ENCODE results near the gene ACY1.

ACY1 gene

GRCh38 chr3:51995346-51996163 is 12.2 kb downstream of the ACY1 start, which contains the start of gene RPL29:
Gene RPL29 (minus strand): TSS chr3:51995895. CDS start chr3:51995461, 434 bp downstream.
- in situ Hi-C loops (cut with HindIII; ENCODE audit: low pct_ligation_motif_present, low pct_unique_long_range_greater_than_20kb, low sequenced_read_pairs) = no loop called here
- peak; percentile 92 for DNase-seq

DNA sequence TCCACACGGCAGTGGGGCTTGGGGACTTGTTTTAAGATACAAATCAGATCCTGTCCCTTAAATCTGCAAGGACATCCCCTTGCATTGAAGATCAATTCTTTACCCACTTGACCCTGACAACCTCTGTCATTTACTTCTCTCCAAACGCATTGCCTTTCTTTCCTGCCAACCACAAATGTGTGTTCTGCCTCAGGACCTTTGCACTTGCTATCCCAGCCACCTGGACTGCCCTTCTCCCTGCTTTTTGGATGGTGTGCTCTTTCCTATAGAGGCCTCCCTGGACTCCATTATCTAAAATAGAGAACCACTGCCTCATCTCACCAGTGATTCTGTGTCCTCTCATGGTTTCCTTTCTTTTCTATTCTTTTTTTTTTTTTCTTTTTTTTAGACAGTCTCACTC is 13.8 kb downstream of the ACY1 start:
- in situ Hi-C loops (cut with HindIII; ENCODE audit: low pct_ligation_motif_present, low pct_unique_long_range_greater_than_20kb, low sequenced_read_pairs) = no loop called here
- DNase-seq = no peak

- DNase-seq = peak; percentile 59
- in situ Hi-C loops (cut with HindIII; ENCODE audit: low pct_ligation_motif_present, low pct_unique_long_range_greater_than_20kb, low sequenced_read_pairs) = no loop called here
Measured at GRCh38 chr3:51997935-51998596, 14.7 kb downstream of the ACY1 start.

GRCh38 chr3:51998774-51999173 is 15.4 kb downstream of the ACY1 start:
- DNase-seq = no peak
- in situ Hi-C loops (cut with HindIII; ENCODE audit: low pct_ligation_motif_present, low pct_unique_long_range_greater_than_20kb, low sequenced_read_pairs) = no loop called here

GRCh38 chr3:51999846-52000245 is 16.5 kb downstream of the ACY1 start:
- in situ Hi-C loops (cut with HindIII; ENCODE audit: low pct_ligation_motif_present, low pct_unique_long_range_greater_than_20kb, low sequenced_read_pairs) = no loop called here
- DNase-seq = no peak

DNA sequence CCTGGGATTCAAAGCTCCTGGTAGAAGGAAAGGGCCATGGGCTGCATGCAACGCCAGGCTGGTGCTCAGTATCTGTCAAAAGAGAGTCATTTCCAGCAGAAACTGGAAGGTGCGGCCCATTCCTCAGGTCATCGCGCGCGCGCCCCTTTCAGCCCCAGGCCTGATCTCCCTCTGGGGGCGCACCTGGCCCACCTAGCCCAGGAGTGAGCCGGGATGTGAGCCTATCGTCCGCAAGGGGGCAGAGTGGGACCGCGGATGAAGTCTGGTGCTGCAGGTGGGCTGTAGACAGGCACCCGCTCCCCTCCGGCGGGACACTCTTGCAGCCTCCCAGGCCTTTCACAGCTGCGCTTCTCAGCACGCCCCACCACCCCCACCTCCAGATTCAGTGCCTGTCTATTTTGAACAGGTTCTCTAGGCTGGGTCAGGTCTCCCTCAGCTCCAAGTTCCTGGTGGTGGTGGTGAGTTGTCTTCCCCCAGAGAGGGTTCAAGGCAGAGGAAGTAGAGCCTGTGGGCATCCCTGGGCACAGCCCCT is 18.2 kb downstream of the ACY1 start:
- in situ Hi-C loops (cut with HindIII; ENCODE audit: low pct_ligation_motif_present, low pct_unique_long_range_greater_than_20kb, low sequenced_read_pairs) = no loop called here
- DNase-seq = peak; percentile 59

- DNase-seq = no peak
- in situ Hi-C loops (cut with HindIII; ENCODE audit: low pct_ligation_motif_present, low pct_unique_long_range_greater_than_20kb, low sequenced_read_pairs) = no loop called here
Measured at GRCh38 chr3:52002748-52003147, 19.4 kb downstream of the ACY1 start.

DNA sequence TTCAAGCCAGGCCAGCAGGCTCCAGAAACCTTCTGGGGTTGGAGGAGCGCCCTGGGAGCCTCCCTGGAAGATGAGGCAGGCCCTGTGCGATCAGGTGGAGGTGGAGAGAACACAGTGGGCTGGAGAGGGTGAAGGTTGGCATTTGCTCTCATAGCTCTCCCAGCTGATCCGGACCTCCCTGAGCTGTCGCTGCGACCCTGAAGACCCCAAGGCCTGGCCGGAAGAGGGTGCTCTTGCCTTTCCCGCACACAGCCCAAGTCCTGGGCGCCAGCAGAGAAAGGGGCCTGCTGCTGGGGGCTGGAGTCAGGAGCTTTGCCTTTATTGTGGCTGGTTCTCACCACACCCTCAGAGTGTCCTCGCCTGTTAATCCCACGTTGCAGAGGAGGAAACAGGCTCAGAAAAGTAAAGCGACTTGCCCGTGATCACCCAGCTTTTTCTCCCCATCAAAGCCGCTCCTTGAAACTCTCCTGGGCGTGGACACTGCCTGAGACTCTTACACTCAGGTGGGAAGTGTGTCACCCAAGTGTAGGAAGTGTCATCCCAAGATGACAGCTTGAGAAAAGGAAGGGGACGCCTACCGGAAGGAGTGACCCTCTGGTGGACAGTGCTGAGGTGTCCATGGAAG is 20.9 kb downstream of the ACY1 start:
- in situ Hi-C loops (cut with HindIII; ENCODE audit: low pct_ligation_motif_present, low pct_unique_long_range_greater_than_20kb, low sequenced_read_pairs) = no loop called here
- DNase-seq = no peak

DNA sequence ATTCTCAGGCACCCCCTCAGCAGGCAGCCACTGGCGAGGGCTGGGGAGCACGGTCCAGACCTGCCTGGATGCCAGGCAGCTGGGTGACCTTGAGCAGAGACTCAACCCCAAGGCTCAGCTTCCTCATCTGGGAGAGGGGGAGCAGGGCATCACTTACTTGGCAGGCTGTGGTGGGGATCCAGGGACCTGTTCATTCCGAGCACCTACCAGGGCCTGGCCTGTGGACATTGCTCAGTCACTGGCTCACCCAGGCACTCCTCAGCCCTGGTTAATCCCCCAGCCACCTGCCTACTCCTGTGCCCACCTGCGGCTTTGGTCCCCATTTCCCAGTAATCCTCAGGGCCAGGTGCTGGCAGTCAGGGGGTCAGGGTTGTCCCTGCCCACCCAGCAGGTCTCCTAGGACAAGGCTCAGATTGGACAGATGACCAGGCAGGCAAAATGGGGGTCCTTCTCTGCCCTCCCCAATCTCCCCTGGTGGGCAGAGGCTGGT is 21.6 kb downstream of the ACY1 start:
- in situ Hi-C loops (cut with HindIII; ENCODE audit: low pct_ligation_motif_present, low pct_unique_long_range_greater_than_20kb, low sequenced_read_pairs) = no loop called here
- DNase-seq = no peak

- DNase-seq = no peak
- in situ Hi-C loops (cut with HindIII; ENCODE audit: low pct_ligation_motif_present, low pct_unique_long_range_greater_than_20kb, low sequenced_read_pairs) = no loop called here
Measured at GRCh38 chr3:52005571-52005986, 22.2 kb downstream of the ACY1 start.

DNA sequence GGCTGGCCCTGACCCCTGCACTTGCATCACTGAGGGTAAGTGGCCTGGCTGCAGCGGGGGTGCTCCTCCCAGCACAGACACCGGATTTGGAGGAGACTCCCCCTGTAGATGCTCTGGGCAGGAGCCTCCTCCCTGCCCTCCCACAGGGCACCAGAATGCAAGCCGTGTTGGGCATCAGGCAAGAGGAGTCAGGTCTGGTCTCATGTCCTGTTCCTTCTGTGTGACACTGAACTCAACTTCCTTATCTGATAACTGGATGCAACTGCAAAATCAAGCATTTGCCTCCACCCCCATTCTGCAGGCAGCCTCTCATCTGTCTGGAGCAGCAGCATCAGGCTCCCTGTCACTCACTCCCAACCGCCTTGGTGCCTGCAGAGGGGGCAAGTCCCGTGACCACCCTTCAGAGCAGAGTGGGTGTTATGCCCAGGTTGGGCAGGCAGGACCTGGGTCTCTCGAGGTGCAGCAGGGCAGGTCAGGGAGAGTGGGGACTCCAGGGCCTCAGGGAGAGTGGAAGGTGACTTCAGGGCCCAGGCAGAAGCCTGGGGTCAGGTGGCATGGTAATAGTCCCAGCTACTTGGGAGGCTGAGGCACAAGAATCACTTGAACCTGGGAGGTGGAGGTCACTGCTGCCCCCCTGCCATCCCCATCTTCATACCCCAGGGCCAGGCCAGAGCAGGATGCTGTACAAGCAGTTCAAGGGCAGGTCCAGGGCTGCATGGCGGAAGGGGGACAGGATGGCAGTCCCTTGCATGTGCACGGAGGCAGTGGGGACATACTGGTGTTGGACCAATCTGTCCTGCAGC is 22.9 kb downstream of the ACY1 start:
- in situ Hi-C loops (cut with HindIII; ENCODE audit: low pct_ligation_motif_present, low pct_unique_long_range_greater_than_20kb, low sequenced_read_pairs) = no loop called here
- DNase-seq = no peak

DNA sequence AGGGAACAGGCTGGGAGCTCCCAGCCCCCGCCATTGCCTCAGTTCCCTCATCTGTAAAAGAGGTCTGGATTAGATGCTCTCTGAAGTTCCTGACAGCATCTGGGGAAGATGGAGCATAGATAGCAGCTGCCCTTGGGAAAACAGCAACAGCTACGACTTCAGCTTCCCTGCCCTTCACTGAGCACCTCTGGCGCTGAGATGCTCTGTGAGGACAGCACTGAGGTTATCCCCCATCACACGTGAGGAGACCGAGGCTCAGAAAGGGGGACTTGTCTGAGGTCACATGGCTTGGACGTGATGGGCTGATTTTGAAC is 23.4 kb downstream of the ACY1 start:
- in situ Hi-C loops (cut with HindIII; ENCODE audit: low pct_ligation_motif_present, low pct_unique_long_range_greater_than_20kb, low sequenced_read_pairs) = no loop called here

GRCh38 chr3:52007291-52007690 is 24.0 kb downstream of the ACY1 start:
- in situ Hi-C loops (cut with HindIII; ENCODE audit: low pct_ligation_motif_present, low pct_unique_long_range_greater_than_20kb, low sequenced_read_pairs) = no loop called here
- DNase-seq = no peak

More for the DNA sequence above, 23.4 kb downstream of the ACY1 start:
- DNase-seq = no peak

DNA sequence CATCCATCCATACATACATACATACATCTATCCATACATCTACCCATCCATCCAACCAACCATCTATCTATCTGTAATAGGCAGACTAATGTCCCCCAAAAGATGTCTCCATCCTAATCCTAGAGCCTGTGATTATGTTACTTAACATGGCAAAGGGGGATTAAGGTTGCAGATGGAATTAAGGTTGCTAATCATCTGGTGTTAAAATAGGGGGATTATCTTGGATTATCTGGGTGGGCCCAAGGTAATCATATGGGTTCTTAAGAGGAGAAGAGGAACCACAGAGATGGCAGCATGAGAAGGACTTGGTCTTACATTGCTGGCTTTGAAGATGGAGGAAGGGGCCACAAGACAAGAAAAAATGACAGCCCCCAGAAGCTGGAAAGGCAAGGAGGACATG is 27.1 kb downstream of the ACY1 start:
- no peak for DNase-seq
- in situ Hi-C loops (cut with HindIII; ENCODE audit: low pct_ligation_motif_present, low pct_unique_long_range_greater_than_20kb, low sequenced_read_pairs) = no loop called here

DNA sequence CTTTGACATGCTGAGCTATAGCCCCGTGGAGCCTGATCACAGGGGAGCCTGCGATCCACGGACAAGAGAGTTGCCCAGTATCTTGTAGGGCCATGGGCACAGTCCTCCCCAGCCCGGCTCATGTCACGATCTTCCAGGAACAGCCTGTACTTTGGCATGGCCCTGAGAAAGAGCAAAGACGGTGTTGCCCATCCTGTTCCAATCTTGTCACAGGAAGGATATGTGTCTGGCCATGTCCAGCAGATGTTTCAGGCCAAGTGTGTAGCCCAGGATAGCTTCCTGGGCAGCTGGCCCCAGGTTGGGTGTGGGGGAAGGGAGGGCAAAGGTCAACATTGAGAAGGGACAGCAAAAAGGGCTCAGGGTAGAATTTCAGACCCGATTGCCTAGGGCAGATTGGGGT is 29.4 kb downstream of the ACY1 start:
- no peak for DNase-seq
- in situ Hi-C loops (cut with HindIII; ENCODE audit: low pct_ligation_motif_present, low pct_unique_long_range_greater_than_20kb, low sequenced_read_pairs) = no loop called here

GRCh38 chr3:52013802-52014598 is 30.7 kb downstream of the ACY1 start:
- in situ Hi-C loops (cut with HindIII; ENCODE audit: low pct_ligation_motif_present, low pct_unique_long_range_greater_than_20kb, low sequenced_read_pairs) = no loop called here
- DNase-seq = no peak

- in situ Hi-C loops (cut with HindIII; ENCODE audit: low pct_ligation_motif_present, low pct_unique_long_range_greater_than_20kb, low sequenced_read_pairs) = no loop called here
- DNase-seq = peak; percentile 7
Measured at GRCh38 chr3:52014613-52015012, 31.3 kb downstream of the ACY1 start.
